Dermis blood vessel endothelial cell (primary cell): ENCODE measurements around the gene MMP26. TPM values are rescaled to one million over a fixed set of nuclear protein-coding genes. Genes with fewer than 3 reads are reported as not detected.
"Not testable (repeated sequence)": the region's sequence is repeated elsewhere in the genome, so short reads cannot be mapped to it uniquely, and the experiment has no call there.

Experiments used
- DNase-seq: peaks from one replicate; pipeline ENCODE4 v3.0.0; 2010
- total RNA-seq: library from RNA; depleted of rRNA; stranded (reverse); fragments of >200 nt; gene quantifications from 2 replicates; pipeline ENCODE4 v1.2.3, GENCODE V29; 2014

Gene MMP26
- total RNA-seq, 1 donor from 2014 or later = not detected

DNA sequence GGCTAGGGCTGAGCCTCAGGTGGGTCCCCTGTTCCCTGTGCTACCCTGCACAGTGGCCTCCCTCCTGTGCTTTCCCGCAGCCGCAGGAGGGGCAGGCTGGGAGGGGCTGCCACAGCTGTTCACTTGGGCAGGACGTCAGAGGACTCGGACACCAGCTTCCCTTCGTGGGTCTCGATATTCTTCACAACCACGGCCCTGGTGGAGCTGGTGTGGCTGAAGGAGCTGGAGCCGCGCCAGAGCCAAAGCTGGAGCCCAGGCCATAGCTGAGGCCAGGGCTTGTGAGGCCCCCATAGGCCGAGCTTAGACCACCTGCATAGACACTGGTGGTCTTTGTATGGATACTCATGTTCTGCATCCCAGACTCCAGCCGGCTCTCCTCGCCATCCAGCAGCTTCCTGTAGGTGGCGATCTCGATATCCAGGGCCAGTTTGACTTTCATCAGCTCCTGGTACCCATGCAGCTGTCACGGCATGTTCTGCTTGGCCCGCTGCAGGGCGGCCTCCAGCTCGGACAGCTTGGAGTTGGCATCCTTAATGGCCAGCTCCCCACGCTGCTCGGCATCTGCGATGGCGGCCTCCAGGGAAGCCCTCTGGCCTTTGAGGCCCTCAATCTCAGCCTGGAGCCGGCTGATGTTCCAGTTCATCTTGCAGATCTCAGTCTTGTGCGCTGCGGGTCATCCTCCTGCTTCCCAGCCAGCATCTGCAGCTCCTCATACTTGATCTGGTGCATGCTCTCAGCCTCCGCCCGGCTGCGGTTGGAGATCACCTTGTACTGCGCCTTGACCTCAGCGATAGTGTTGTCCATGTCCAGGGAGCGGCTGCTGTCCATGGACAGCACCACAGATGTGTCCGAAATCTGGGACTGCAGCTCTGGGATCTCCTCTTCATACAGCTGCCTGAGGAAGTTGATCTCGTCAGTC lies 18.3 kb downstream of the MMP26 start:
- not testable (repeated sequence) for DNase-seq

- no peak for DNase-seq
Observed at GRCh38 chr11:4727171-4727570, 22.6 kb downstream of the MMP26 start.

DNA sequence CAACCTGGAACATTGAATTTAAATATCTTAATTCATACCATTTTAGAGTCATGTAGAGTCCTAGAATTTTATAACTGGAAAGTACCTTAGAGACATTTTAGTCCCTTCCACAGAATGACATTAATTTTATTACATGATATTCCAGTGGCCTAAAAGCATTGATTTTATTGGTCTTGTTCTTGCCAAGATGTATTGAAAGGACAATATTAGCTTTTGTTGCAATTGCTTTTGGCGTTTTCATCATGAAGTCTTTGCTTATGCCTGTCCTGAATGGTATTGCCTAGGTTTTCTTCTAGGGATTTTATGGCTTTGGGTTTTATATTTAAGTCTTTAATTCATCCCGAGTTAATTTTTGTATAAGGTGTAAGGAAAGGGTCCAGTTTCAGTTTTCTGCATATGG lies 36.2 kb downstream of the MMP26 start:
- no peak for DNase-seq

DNA sequence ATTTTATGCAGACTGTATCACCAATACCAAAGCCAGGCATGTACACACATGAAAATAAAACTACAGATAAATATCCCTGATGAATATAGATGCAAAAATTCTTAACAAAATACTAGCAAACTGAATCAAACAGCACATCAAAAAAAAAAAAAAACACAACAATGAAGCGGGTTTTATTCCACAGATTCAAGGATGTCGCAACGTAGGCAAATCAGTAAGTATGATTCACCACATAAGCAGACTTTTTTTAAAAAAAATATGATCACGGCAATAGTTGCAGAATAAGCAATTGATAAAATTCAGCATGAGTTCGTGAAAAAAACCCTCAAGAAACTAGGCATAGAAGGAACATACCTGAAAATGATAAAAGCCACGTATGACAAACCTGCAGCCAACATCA lies 43.9 kb downstream of the MMP26 start:
- DNase-seq = no peak

- DNase-seq = no peak
Observed at GRCh38 chr11:4751201-4751600, 46.6 kb downstream of the MMP26 start.

Other genes starting within 250 kb of the MMP26 start
- gene OR52K1, start 222.1 kb upstream of the MMP26 start, total RNA-seq = not detected in 2 replicates
- gene OR52M1, start 159.6 kb upstream of the MMP26 start, total RNA-seq = not detected in 2 replicates
- not detected in 2 replicates for gene OR52I2, start 123.0 kb upstream of the MMP26 start, total RNA-seq
- not detected in 2 replicates for gene OR52I1, start 110.7 kb upstream of the MMP26 start, total RNA-seq
- gene TRIM68, start 96.6 kb upstream of the MMP26 start, total RNA-seq = 11.8 and 13.1 TPM in 2 replicates
- not detected in 2 replicates for gene OR51D1, start 67.3 kb upstream of the MMP26 start, total RNA-seq
- gene OR51E1, start 60.8 kb upstream of the MMP26 start, total RNA-seq = not detected in 2 replicates
- gene OR51E2, start 6.9 kb upstream of the MMP26 start, total RNA-seq = not detected in 2 replicates
- not detected in 2 replicates for gene OR51F1, start 65.2 kb downstream of the MMP26 start, total RNA-seq
- gene OR52R1, start 99.6 kb downstream of the MMP26 start, total RNA-seq = not detected in 2 replicates
- not detected in 2 replicates for gene OR51F2, start 116.5 kb downstream of the MMP26 start, total RNA-seq
- gene OR51S1, start 144.4 kb downstream of the MMP26 start, total RNA-seq = not detected in 2 replicates
- not detected in 2 replicates for gene OR51T1, start 177.1 kb downstream of the MMP26 start, total RNA-seq
- not detected in 2 replicates for gene OR51A7, start 199.0 kb downstream of the MMP26 start, total RNA-seq
- gene OR51G2, start 214.6 kb downstream of the MMP26 start, total RNA-seq = not detected in 2 replicates
- gene OR51G1, start 219.6 kb downstream of the MMP26 start, total RNA-seq = not detected in 2 replicates
- not detected in 2 replicates for gene OR51A4, start 242.8 kb downstream of the MMP26 start, total RNA-seq